SK-N-SH (cell line): ENCODE data around the gene CHCHD6. TPM values are rescaled to one million over a fixed set of nuclear protein-coding genes. Genes with fewer than 3 reads are reported as not detected.

Experiments
- CTCF ChIA-PET: fragments of 300-600, 350-600 bp; formaldehyde crosslinking; extraction: SDS; loops from one replicate; lab custom pipeline; 2021; lab: Yijun Ruan, JAX
- POLR2A ChIA-PET: fragments of 350-600 bp; sonication (Branson Sonifier 250); formaldehyde crosslinking; extraction: SDS; loops from one replicate; lab custom pipeline; 2020; ENCODE audit warnings: antibody characterized with exemption, inconsistent platforms; lab: Yijun Ruan, JAX
- DNase-seq: peaks from one replicate; pipeline ENCODE4 v3.0.0; 2012
- H2AFZ ChIP-seq: fragments of 200-600 bp; sonication (generic); 2 replicates; pipeline ENCODE4 v1.8.1; 2016; ENCODE audit warnings: antibody characterized with exemption, mild to moderate bottlenecking, low read depth
- H3F3A ChIP-seq: fragments of 200-600 bp; sonication (generic); replicated peaks from 2 replicates; pipeline ENCODE3; 2016; ENCODE audit warnings: antibody characterized with exemption, mild to moderate bottlenecking; ENCODE audit not compliant: insufficient read depth
- H3K27ac ChIP-seq, 2 experiments: fragments of 200-500 bp in 1 of 2; fragments of 200-600 bp in 1 of 2; sonication (Bioruptor generic) in 1 of 2; sonication (generic), shearing (Covaris generic) in 1 of 2; 2 replicates each; pipeline versions ENCODE4 v1.5.1 to v1.6.1; 2014 to 2016; ENCODE audit warnings: low read depth in 2 of 2, inconsistent platforms in 1 of 2, low read length in 1 of 2, mild to moderate bottlenecking in 1 of 2, mixed read lengths in 1 of 2
- H3K27me3 ChIP-seq: fragments of 200-600 bp; sonication (generic), shearing (Covaris generic); 2 replicates; pipeline ENCODE4 v1.6.1; 2016; ENCODE audit warnings: mixed run types; ENCODE audit not compliant: insufficient read depth
- H3K36me3 ChIP-seq, 2 experiments: fragments of 200-500 bp in 1 of 2; fragments of 200-600 bp in 1 of 2; sonication (Bioruptor generic) in 1 of 2; sonication (generic) in 1 of 2; replicated peaks in 1 of 2; 2 replicates each; pipeline versions ENCODE3 to v1.5.1; 2014 to 2016; ENCODE audit warnings: low read length in 1 of 2, mild to moderate bottlenecking in 1 of 2; ENCODE audit not compliant: insufficient read depth in 2 of 2, control insufficient read depth in 1 of 2
- H3K4me1 ChIP-seq, 2 experiments: fragments of 200-500 bp in 1 of 2; fragments of 200-600 bp in 1 of 2; sonication (Bioruptor generic) in 1 of 2; sonication (generic), shearing (Covaris generic) in 1 of 2; 2 replicates each; pipeline versions ENCODE4 v1.5.1 to v1.6.1; 2014 to 2016; ENCODE audit warnings: low read depth in 1 of 2, low read length in 1 of 2, mixed run types in 1 of 2; ENCODE audit not compliant: insufficient read depth in 2 of 2, control insufficient read depth in 1 of 2
- H3K4me2 ChIP-seq: fragments of 200-600 bp; sonication (generic), shearing (Covaris generic); 2 replicates; pipeline ENCODE4 v1.6.1; 2017; ENCODE audit warnings: mixed run types
- H3K4me3 ChIP-seq, 2 experiments: fragments of 200-500 bp in 1 of 2; fragments of 200-600 bp in 1 of 2; sonication (Bioruptor generic) in 1 of 2; sonication (generic), shearing (Covaris generic) in 1 of 2; 2 replicates each; pipeline versions ENCODE4 v1.5.1 to v1.8.1; 2014 to 2016; ENCODE audit warnings: low read depth in 2 of 2, inconsistent platforms in 1 of 2, low read length in 1 of 2, mild to moderate bottlenecking in 1 of 2, mixed read lengths in 1 of 2, moderate library complexity in 1 of 2
- H3K79me2 ChIP-seq: fragments of 200-600 bp; sonication (generic); 2 replicates; pipeline ENCODE4 v1.8.1; 2017; ENCODE audit warnings: mild to moderate bottlenecking; ENCODE audit not compliant: insufficient read depth
- H3K9ac ChIP-seq: fragments of 200-600 bp; sonication (generic); 2 replicates; pipeline ENCODE4 v1.6.1; 2017; ENCODE audit warnings: mixed run types
- H3K9me2 ChIP-seq: fragments of 200-600 bp; sonication (generic); 2 replicates; pipeline ENCODE4 v1.6.1; 2017; ENCODE audit warnings: mixed run types
- H3K9me3 ChIP-seq: fragments of 200-600 bp; sonication (generic); 2 replicates; pipeline ENCODE4 v1.6.1; 2017; ENCODE audit warnings: mixed run types, mild to moderate bottlenecking, moderate library complexity
- H4K20me1 ChIP-seq: fragments of 200-600 bp; sonication (generic); 2 replicates; pipeline ENCODE4 v1.6.1; 2017; ENCODE audit warnings: mild to moderate bottlenecking, mixed run types; ENCODE audit not compliant: insufficient read depth
- EP300 ChIP-seq, 2 experiments: IDR thresholded peaks; 2 replicates each; pipeline versions ENCODE4 v1.4.0 to v1.6.1; 2012; ENCODE audit warnings: borderline replicate concordance in 1 of 2, low read depth in 1 of 2, low read length in 1 of 2
- GABPA ChIP-seq: IDR thresholded peaks from 2 replicates; pipeline ENCODE4 v1.4.0; 2012; ENCODE audit warnings: low read depth, mild to moderate bottlenecking
- GATA2 ChIP-seq: sonication (generic); formaldehyde crosslinking; IDR thresholded peaks from 2 replicates; pipeline ENCODE4 v1.5.0; 2020; ENCODE audit warnings: mild to moderate bottlenecking, missing genetic modification reagents
- JUND ChIP-seq: IDR thresholded peaks from 2 replicates; pipeline ENCODE4 v1.4.0; 2012
- MEF2A ChIP-seq: IDR thresholded peaks from 2 replicates; pipeline ENCODE4 v1.4.0; 2012; ENCODE audit warnings: low read depth, borderline replicate concordance
- RAD21 ChIP-seq: IDR thresholded peaks from 2 replicates; pipeline ENCODE4 v1.6.1; 2012; ENCODE audit warnings: mild to moderate bottlenecking, low read length
- TEAD4 ChIP-seq: IDR thresholded peaks from 2 replicates; pipeline ENCODE4 v1.4.0; 2012; ENCODE audit warnings: mild to moderate bottlenecking, borderline replicate concordance; ENCODE audit not compliant: insufficient read depth
- YY1 ChIP-seq: IDR thresholded peaks from 2 replicates; pipeline ENCODE4 v1.4.0; 2012; ENCODE audit warnings: low read depth, mild to moderate bottlenecking
- WGBS: methylation state at CpG from one replicate; pipeline ENCODE4 v1.1.6; 2017; ENCODE audit warnings: low lambda C conversion rate; 5-methylcytosine and 5-hydroxymethylcytosine counted together
- polyA plus RNA-seq, 3 experiments: library from polyadenylated mRNA; depleted of rRNA; stranded (reverse); fragments of >200 nt; gene quantifications; 2 replicates each; pipeline ENCODE4 v1.2.3, GENCODE V29; 2012
- TF ChIP-seq, protein P1 (sequence below): IDR thresholded peaks from 2 replicates; pipeline ENCODE4 v1.4.0; 2012; ENCODE audit warnings: low read depth
- TF ChIP-seq, protein P2 (sequence below): IDR thresholded peaks from 2 replicates; pipeline ENCODE4 v1.6.1; 2012; ENCODE audit warnings: mild to moderate bottlenecking, low read depth, low read length, moderate library complexity
- TF ChIP-seq, protein P3 (sequence below): fragments of 150-350 bp; IDR thresholded peaks from 2 replicates; pipeline ENCODE4 v1.6.1; 2017; ENCODE audit warnings: antibody characterized with exemption, low read length, low read depth, borderline replicate concordance
- TF ChIP-seq, protein P4 (sequence below): IDR thresholded peaks from 2 replicates; pipeline ENCODE4 v1.4.0; 2012; ENCODE audit warnings: low read depth, borderline replicate concordance
- TF ChIP-seq, protein P5 (sequence below): IDR thresholded peaks from 2 replicates; pipeline ENCODE4; 2012

Gene CHCHD6
- polyA plus RNA-seq, 1 of the 3 experiments (the other 2 are of a cell fraction) = 42.5 TPM

DNA sequence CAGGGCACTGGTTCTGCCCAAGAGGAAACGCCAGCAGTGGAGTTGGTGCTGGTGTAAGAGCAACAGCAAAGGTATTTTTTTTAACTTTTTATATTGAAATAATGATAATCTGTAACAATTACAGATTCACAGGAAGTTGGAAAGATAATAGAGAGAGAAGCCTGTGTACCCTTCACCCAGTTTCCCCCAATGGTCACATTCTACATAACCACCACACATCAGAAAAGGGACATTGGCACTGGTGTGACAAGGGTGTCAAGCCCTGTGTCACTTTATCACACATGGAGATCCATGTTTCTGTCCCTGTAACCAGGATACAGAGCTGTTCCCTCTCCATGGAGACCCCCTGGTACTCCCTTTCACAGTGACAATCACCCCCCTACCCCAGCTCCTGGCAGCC is 269.8 kb downstream of the CHCHD6 start:
- H3K4me1 ChIP-seq = peaks cover 0 to 18% of the 10 kb centered on the region in 2 experiments; a peak in 1 of 4 replicates
- H2AFZ ChIP-seq = no peak overlapping the region
- WGBS = 63% methylated on average over 1 of the region's 1 CpG
- POLR2A ChIA-PET = no interaction called here
- H3K9me2 ChIP-seq = no peaks in the 10 kb centered on the region
- no peak overlapping the region for H3K4me2 ChIP-seq
- H3F3A ChIP-seq = no peaks in the 10 kb centered on the region
- H3K4me3 ChIP-seq = no peak overlapping the region
- no peaks in the 10 kb centered on the region for H4K20me1 ChIP-seq
- H3K9ac ChIP-seq = no peak overlapping the region
- no peak overlapping the region for H3K27ac ChIP-seq
- DNase-seq = no peak
- TF ChIP-seq, protein P1, sequence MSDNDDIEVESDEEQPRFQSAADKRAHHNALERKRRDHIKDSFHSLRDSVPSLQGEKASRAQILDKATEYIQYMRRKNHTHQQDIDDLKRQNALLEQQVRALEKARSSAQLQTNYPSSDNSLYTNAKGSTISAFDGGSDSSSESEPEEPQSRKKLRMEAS = no peak
- TF ChIP-seq GATA2 (CRISPR knock-in tag) (no peak), GABPA (no peak), EP300 (IDR thresholded peaks at IDR 0.05; ENCODE audit: borderline replicate concordance in 1 of 2, low read depth in 1 of 2, low read length in 1 of 2) (no peak)
- TF ChIP-seq, protein P2, sequence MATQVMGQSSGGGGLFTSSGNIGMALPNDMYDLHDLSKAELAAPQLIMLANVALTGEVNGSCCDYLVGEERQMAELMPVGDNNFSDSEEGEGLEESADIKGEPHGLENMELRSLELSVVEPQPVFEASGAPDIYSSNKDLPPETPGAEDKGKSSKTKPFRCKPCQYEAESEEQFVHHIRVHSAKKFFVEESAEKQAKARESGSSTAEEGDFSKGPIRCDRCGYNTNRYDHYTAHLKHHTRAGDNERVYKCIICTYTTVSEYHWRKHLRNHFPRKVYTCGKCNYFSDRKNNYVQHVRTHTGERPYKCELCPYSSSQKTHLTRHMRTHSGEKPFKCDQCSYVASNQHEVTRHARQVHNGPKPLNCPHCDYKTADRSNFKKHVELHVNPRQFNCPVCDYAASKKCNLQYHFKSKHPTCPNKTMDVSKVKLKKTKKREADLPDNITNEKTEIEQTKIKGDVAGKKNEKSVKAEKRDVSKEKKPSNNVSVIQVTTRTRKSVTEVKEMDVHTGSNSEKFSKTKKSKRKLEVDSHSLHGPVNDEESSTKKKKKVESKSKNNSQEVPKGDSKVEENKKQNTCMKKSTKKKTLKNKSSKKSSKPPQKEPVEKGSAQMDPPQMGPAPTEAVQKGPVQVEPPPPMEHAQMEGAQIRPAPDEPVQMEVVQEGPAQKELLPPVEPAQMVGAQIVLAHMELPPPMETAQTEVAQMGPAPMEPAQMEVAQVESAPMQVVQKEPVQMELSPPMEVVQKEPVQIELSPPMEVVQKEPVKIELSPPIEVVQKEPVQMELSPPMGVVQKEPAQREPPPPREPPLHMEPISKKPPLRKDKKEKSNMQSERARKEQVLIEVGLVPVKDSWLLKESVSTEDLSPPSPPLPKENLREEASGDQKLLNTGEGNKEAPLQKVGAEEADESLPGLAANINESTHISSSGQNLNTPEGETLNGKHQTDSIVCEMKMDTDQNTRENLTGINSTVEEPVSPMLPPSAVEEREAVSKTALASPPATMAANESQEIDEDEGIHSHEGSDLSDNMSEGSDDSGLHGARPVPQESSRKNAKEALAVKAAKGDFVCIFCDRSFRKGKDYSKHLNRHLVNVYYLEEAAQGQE = no peak
- no peaks in the 10 kb centered on the region for H3K36me3 ChIP-seq
- H3K27me3 ChIP-seq = no peaks in the 10 kb centered on the region
- H3K79me2 ChIP-seq = no peaks in the 10 kb centered on the region
- H3K9me3 ChIP-seq = peaks cover 10% of the 10 kb centered on the region; the same call in 1 of the 2 replicates
- CTCF ChIA-PET = interaction anchor here (0.6 to 4.5 kb wide), 6 partner anchors 8 to 482 kb away, joined by 3 to 28 read pairs (median 4); partner anchors contain the start of gene PLXNA1

DNA sequence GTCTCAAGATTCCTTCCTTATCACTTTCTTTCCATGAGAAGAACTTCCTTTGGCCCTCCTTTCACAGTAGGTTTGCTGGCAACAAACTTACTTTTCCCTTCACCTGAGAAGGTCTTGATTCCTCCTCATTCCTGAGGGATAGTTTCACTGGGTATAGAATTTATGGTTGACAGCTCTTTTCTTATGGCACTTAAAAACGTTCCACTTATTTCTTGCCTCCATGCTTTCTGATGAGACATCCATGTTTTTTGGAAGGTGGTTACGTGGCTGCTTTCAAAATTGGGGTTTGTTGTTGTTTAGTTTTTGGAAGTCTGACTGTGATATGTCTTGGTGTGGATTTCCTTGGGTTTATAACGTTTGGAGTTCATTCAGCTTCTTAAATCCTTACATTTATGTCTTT is 270.7 kb downstream of the CHCHD6 start:
- H3K36me3 ChIP-seq = no peaks in the 10 kb centered on the region
- no peaks in the 10 kb centered on the region for H3K27me3 ChIP-seq
- no peak overlapping the region for H3K9ac ChIP-seq
- ChIA-PET POLR2A (no interaction called here), CTCF (no interaction called here)
- 28% methylated on average over 3 of the region's 3 CpGs for WGBS
- H3F3A ChIP-seq = no peaks in the 10 kb centered on the region
- no peak overlapping the region for H3K4me2 ChIP-seq
- peaks cover 0 to 18% of the 10 kb centered on the region in 2 experiments; a peak in 1 of 4 replicates for H3K4me1 ChIP-seq
- DNase-seq = no peak
- H2AFZ ChIP-seq = no peak overlapping the region
- H4K20me1 ChIP-seq = no peaks in the 10 kb centered on the region
- H3K27ac ChIP-seq = no peak overlapping the region
- H3K9me3 ChIP-seq = peaks cover 10% of the 10 kb centered on the region; the same call in 1 of the 2 replicates
- no peaks in the 10 kb centered on the region for H3K9me2 ChIP-seq
- TF ChIP-seq TEAD4 (no peak), JUND (no peak), YY1 (no peak), MEF2A (no peak), RAD21 (no peak)
- TF ChIP-seq, protein P3, sequence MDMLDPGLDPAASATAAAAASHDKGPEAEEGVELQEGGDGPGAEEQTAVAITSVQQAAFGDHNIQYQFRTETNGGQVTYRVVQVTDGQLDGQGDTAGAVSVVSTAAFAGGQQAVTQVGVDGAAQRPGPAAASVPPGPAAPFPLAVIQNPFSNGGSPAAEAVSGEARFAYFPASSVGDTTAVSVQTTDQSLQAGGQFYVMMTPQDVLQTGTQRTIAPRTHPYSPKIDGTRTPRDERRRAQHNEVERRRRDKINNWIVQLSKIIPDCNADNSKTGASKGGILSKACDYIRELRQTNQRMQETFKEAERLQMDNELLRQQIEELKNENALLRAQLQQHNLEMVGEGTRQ = no peak
- TF ChIP-seq, protein P4, sequence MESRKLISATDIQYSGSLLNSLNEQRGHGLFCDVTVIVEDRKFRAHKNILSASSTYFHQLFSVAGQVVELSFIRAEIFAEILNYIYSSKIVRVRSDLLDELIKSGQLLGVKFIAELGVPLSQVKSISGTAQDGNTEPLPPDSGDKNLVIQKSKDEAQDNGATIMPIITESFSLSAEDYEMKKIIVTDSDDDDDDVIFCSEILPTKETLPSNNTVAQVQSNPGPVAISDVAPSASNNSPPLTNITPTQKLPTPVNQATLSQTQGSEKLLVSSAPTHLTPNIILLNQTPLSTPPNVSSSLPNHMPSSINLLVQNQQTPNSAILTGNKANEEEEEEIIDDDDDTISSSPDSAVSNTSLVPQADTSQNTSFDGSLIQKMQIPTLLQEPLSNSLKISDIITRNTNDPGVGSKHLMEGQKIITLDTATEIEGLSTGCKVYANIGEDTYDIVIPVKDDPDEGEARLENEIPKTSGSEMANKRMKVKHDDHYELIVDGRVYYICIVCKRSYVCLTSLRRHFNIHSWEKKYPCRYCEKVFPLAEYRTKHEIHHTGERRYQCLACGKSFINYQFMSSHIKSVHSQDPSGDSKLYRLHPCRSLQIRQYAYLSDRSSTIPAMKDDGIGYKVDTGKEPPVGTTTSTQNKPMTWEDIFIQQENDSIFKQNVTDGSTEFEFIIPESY = no peak
- TF ChIP-seq, protein P5, sequence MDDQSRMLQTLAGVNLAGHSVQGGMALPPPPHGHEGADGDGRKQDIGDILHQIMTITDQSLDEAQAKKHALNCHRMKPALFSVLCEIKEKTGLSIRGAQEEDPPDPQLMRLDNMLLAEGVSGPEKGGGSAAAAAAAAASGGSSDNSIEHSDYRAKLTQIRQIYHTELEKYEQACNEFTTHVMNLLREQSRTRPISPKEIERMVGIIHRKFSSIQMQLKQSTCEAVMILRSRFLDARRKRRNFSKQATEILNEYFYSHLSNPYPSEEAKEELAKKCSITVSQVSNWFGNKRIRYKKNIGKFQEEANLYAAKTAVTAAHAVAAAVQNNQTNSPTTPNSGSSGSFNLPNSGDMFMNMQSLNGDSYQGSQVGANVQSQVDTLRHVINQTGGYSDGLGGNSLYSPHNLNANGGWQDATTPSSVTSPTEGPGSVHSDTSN = no peak
- H3K4me3 ChIP-seq = no peak overlapping the region
- H3K79me2 ChIP-seq = no peaks in the 10 kb centered on the region
